Brain microvascular endothelial cell (primary cell): ENCODE results near the gene SLC5A6.

Experiments used
- DNase-seq: peaks from one replicate; pipeline ENCODE4 v3.0.0-alpha.2; 2020
- H3K27ac ChIP-seq: fragments of 250-450 bp; sonication (Bioruptor Pico); 2 replicates; pipeline ENCODE4 v1.5.1; 2020; ENCODE audit warnings: mild to moderate bottlenecking, moderate library complexity
- H3K27me3 ChIP-seq: fragments of 250-450 bp; sonication (Bioruptor Pico); replicated peaks from 2 replicates; pipeline ENCODE4 v1.5.1; 2020; ENCODE audit warnings: mild to moderate bottlenecking
- H3K36me3 ChIP-seq: fragments of 250-450 bp; sonication (Bioruptor Pico); replicated peaks from 2 replicates; pipeline ENCODE4 v1.5.1; 2020; ENCODE audit warnings: mild to moderate bottlenecking
- H3K4me3 ChIP-seq: 2 replicates; pipeline ENCODE4 v1.5.1; 2011; ENCODE audit warnings: low read depth, mild to moderate bottlenecking, control low read depth, low read length, moderate library complexity
- CTCF ChIP-seq: IDR thresholded peaks from 2 replicates; pipeline ENCODE4 v1.5.1; 2011; ENCODE audit warnings: low read depth, mild to moderate bottlenecking, moderate library complexity, low read length, control low read depth, inconsistent platforms; ENCODE audit errors: missing control alignments
- in situ Hi-C: cut with HindIII; loops from 2 replicates; pipeline ENCODE4 v1.10.0; 2017; ENCODE audit warnings: low sequenced_read_pairs, low pct_ligation_motif_present

Gene SLC5A6

DNA sequence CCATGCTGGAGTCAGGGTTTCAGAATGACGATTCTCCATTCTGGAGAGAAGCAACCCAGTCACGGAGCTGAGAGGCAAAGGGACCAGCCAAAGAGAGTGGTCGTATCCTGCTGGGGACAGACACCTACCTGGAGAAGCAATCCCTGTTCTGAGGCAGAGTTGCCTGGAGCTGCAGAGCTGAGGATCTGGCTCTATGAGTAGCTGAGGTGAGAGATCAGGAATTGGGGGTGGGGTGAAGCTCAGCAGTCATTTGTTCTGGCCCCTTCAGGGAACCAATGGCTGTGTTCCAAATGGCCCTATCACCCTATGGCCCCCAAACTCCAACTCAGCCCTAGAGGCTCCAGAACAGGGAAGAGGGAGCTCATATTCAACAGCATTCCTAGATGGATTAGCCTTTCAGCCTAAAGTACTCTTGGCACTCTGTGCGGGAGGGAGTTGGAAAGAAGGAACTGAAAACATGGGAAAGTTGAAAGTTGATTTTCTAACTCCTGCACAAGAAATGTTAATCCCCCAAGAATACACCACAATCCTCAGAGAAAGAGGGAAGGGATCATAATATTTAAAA lies 3.5 kb downstream of the SLC5A6 start:
- DNase-seq = no peak
- Histone ChIP-seq H3K4me3 (no peak overlapping the region), H3K27me3 (no peaks in the 10 kb centered on the region), H3K36me3 (peaks cover 36% of the 10 kb centered on the region), H3K27ac (no peak overlapping the region)
- TF ChIP-seq CTCF = no peak
- in situ Hi-C loops = no loop called here

GRCh38 chr2:27206346-27206745 lies 5.7 kb downstream of the SLC5A6 start:
- in situ Hi-C loops = no loop called here
- peaks cover 53% of the 10 kb centered on the region for H3K36me3 ChIP-seq
- no peak for TF ChIP-seq CTCF

GRCh38 chr2:27205206-27205605 lies 6.9 kb downstream of the SLC5A6 start:
- Histone ChIP-seq H3K27me3 (no peaks in the 10 kb centered on the region), H3K36me3 (peaks cover 53% of the 10 kb centered on the region), H3K4me3 (no peak overlapping the region), H3K27ac (no peak overlapping the region)
- no peak for TF ChIP-seq CTCF
- in situ Hi-C loops = no loop called here
- DNase-seq = no peak

More at GRCh38 chr2:27206346-27206745, 5.7 kb downstream of the SLC5A6 start:
- no peak overlapping the region for H3K4me3 ChIP-seq
- DNase-seq = no peak
- H3K27me3 ChIP-seq = no peaks in the 10 kb centered on the region
- H3K27ac ChIP-seq = no peak overlapping the region

DNA sequence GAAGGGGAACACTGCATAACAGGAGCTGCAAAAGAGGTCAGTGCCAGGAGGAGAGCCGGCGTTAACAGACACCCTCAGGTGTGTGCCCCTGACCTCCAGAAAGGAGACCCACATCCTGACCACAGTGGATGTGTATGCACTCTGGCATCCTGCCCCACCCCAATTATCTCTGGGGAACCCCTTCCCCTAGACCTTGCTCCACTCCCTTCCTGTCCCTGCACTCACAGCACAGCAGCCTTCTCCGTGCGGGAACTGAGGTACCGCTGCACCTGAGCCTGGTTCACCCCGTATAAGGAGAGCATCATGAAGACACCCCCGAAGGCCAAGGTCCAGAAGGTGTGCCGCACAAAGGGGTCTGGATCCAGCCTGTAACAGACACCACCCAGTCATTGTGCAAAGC lies 7.5 kb downstream of the SLC5A6 start:
- no peaks in the 10 kb centered on the region for H3K27me3 ChIP-seq
- no peak for DNase-seq

DNA sequence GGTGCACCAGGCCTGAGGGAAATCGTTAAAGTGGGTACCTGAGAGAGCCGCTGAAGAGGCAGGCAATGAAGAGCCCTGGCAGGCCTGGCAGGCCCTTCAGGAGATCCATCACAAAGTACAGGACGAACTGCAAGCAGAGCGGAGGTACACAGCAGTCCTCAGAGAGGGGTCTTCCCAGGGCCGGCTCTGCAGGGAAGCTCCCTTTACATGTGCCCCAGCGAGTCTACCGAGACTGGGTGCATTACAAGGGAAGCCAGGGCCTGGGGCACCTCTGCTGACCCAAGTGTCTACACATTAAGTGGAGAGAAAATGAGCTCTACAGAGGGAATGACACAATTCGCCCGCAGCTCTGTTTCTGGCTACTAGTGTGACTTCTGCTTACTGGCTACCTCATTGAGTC lies 8.3 kb downstream of the SLC5A6 start:
- peaks cover 53% of the 10 kb centered on the region for H3K36me3 ChIP-seq
- in situ Hi-C loops = no loop called here
- no peak for TF ChIP-seq CTCF

More for the DNA sequence above, 7.5 kb downstream of the SLC5A6 start:
- H3K27ac ChIP-seq = no peak overlapping the region
- in situ Hi-C loops = no loop called here
- no peak overlapping the region for H3K4me3 ChIP-seq
- peaks cover 53% of the 10 kb centered on the region for H3K36me3 ChIP-seq
- no peak for TF ChIP-seq CTCF

GRCh38 chr2:27202854-27203253 lies 9.2 kb downstream of the SLC5A6 start:
- in situ Hi-C loops = no loop called here
- H3K36me3 ChIP-seq = peaks cover 51% of the 10 kb centered on the region

More for the DNA sequence above, 8.3 kb downstream of the SLC5A6 start:
- no peak overlapping the region for H3K4me3 ChIP-seq
- no peak for DNase-seq
- no peaks in the 10 kb centered on the region for H3K27me3 ChIP-seq
- H3K27ac ChIP-seq = no peak overlapping the region

More at GRCh38 chr2:27202854-27203253, 9.2 kb downstream of the SLC5A6 start:
- no peak for TF ChIP-seq CTCF
- Histone ChIP-seq H3K4me3 (no peak overlapping the region), H3K27ac (no peak overlapping the region), H3K27me3 (no peaks in the 10 kb centered on the region)
- no peak for DNase-seq
